Tibial artery (tissue), 4 donors: ENCODE measurements around the gene RREB1.
A peak's percentile ranks its signal among the peaks of the same experiment; 100 is the strongest.

Source experiments
- DNase-seq, 2 donors: peaks; one replicate each; pipeline ENCODE4 v3.0.0-alpha.2; 2019
- H3K27ac ChIP-seq, 2 donors: fragments of 200-600 bp; sonication (generic) in 1 of 2; 1 replicate in 1 of 2; 2 replicates in 1 of 2; pipeline ENCODE4 v1.5.1; 2018 to 2019; ENCODE audit warnings: mild to moderate bottlenecking in 1 of 2
- H3K27me3 ChIP-seq, 2 donors: fragments of 200-600 bp; sonication (generic) in 1 of 2; one replicate each; pipeline versions ENCODE4 v1.5.1 to v1.6.0; 2016 to 2019
- H3K36me3 ChIP-seq, 3 donors: fragments of 200-600 bp; sonication (generic) in 2 of 3; one replicate each; pipeline ENCODE4 v1.5.1; 2016 to 2019; ENCODE audit warnings: mild to moderate bottlenecking in 2 of 3
- H3K4me1 ChIP-seq, 4 donors: fragments of 200-600 bp; sonication (generic) in 2 of 4; 1 replicate in 3 of 4; 2 replicates in 1 of 4; pipeline ENCODE4 v1.5.1; 2016 to 2019
- H3K4me3 ChIP-seq, 2 donors: fragments of 200-600 bp; sonication (generic) in 1 of 2; 1 replicate in 1 of 2; 2 replicates in 1 of 2; pipeline ENCODE4 v1.5.1; 2018 to 2019; ENCODE audit warnings: mild to moderate bottlenecking in 2 of 2
- H3K9me3 ChIP-seq, 3 donors: fragments of 200-600 bp; sonication (generic) in 1 of 3; one replicate each; pipeline ENCODE4 v1.5.1; 2016 to 2019
- CTCF ChIP-seq, 2 experiments: fragments of 200-600 bp in 1 of 2; fragments of 450-650 bp in 1 of 2; IDR thresholded peaks; one replicate each; pipeline ENCODE4 v1.5.1; 2017 to 2019; ENCODE audit warnings: antibody characterized with exemption in 2 of 2, mild to moderate bottlenecking in 1 of 2, moderate library complexity in 1 of 2
- intact Hi-C: fragments of 100-400 bp; cut with DNase I; formaldehyde crosslinking; loops from one replicate; pipeline ENCODE4 v1.15.0; 2023; ENCODE audit warnings: low total_unique reads

The RREB1 gene

GRCh38 chr6:7173843-7174503, 66.2 kb downstream of the RREB1 start:
- intact Hi-C loops, result no loop called here
- H3K4me3 ChIP-seq, result no peak overlapping the region
- no peak for TF ChIP-seq CTCF (IDR thresholded peaks at IDR 0.05)
- peak overlapping the region; percentile 60 to 63 for H3K27ac ChIP-seq
- no peak for DNase-seq
- H3K27me3 ChIP-seq, result no peaks in the 10 kb centered on the region
- H3K4me1 ChIP-seq, result peaks cover 0 to 73% (median 47%) of the 10 kb centered on the region in 4 donors
- H3K36me3 ChIP-seq, result peaks cover 0 to 11% (median 6%) of the 10 kb centered on the region in 3 donors
- no peaks in the 10 kb centered on the region for H3K9me3 ChIP-seq

- intact Hi-C loops, result no loop called here
- Histone ChIP-seq H3K36me3 (peaks cover 0 to 14% (median 13%) of the 10 kb centered on the region in 3 donors), H3K27ac (no peak overlapping the region), H3K9me3 (no peaks in the 10 kb centered on the region), H3K27me3 (no peaks in the 10 kb centered on the region), H3K4me1 (peaks cover 0 to 58% (median 32%) of the 10 kb centered on the region in 4 donors), H3K4me3 (no peak overlapping the region)
- TF ChIP-seq CTCF (IDR thresholded peaks at IDR 0.05), result no peak
- no peak for DNase-seq
Observed at GRCh38 chr6:7175462-7175861, 67.7 kb downstream of the RREB1 start.

- no peak overlapping the region for H3K27ac ChIP-seq
Observed at GRCh38 chr6:7176208-7176607, 68.4 kb downstream of the RREB1 start.

GRCh38 chr6:7178280-7178679, 70.5 kb downstream of the RREB1 start:
- no peaks in the 10 kb centered on the region for H3K27me3 ChIP-seq
- intact Hi-C loops, result no loop called here
- no peak for DNase-seq
- no peak overlapping the region for H3K27ac ChIP-seq
- no peaks in the 10 kb centered on the region for H3K9me3 ChIP-seq
- H3K4me1 ChIP-seq, result peaks cover 0 to 30% (median 10%) of the 10 kb centered on the region in 4 donors
- no peak for TF ChIP-seq CTCF (IDR thresholded peaks at IDR 0.05)
- no peak overlapping the region for H3K4me3 ChIP-seq
- peaks cover 27 to 40% (median 34%) of the 10 kb centered on the region in 3 donors for H3K36me3 ChIP-seq

More at GRCh38 chr6:7176208-7176607, 68.4 kb downstream of the RREB1 start:
- intact Hi-C loops, result no loop called here
- H3K9me3 ChIP-seq, result no peaks in the 10 kb centered on the region
- DNase-seq, result no peak
- TF ChIP-seq CTCF (IDR thresholded peaks at IDR 0.05), result no peak
- peaks cover 0 to 51% (median 25%) of the 10 kb centered on the region in 4 donors for H3K4me1 ChIP-seq
- H3K4me3 ChIP-seq, result no peak overlapping the region
- no peaks in the 10 kb centered on the region for H3K27me3 ChIP-seq
- peaks cover 7 to 21% (median 19%) of the 10 kb centered on the region in 3 donors for H3K36me3 ChIP-seq

GRCh38 chr6:7180751-7181150, 73.0 kb downstream of the RREB1 start:
- Histone ChIP-seq H3K36me3 (peaks cover 45 to 53% (median 50%) of the 10 kb centered on the region in 3 donors), H3K27me3 (no peaks in the 10 kb centered on the region), H3K4me3 (no peak overlapping the region), H3K4me1 (peaks cover 0 to 11% (median 5%) of the 10 kb centered on the region in 4 donors), H3K27ac (no peak overlapping the region), H3K9me3 (no peaks in the 10 kb centered on the region)
- TF ChIP-seq CTCF (IDR thresholded peaks at IDR 0.05), result no peak
- intact Hi-C loops, result no loop called here
- DNase-seq, result no peak
